HG02870 (cell line): ENCODE data around the gene IQCK.
"Not testable (repeated sequence)": the region's sequence is repeated elsewhere in the genome, so short reads cannot be mapped to it uniquely, and the experiment has no call there.

Experiments
- ATAC-seq: cut with Tn5 transposase; IDR thresholded peaks from one replicate; pipeline ENCODE4 v1.9.1; 2021; ENCODE audit warnings: mild to moderate bottlenecking, moderate library complexity; ENCODE audit not compliant: unreplicated experiment

The IQCK gene

GRCh38 chr16:19785081-19785480 is 67.0 kb downstream of the IQCK start:
- ATAC-seq: no peak

- no peak for ATAC-seq
Observed at GRCh38 chr16:19785512-19786130, 67.5 kb downstream of the IQCK start.

- not testable (repeated sequence) for ATAC-seq
Observed at GRCh38 chr16:19801369-19801768, 83.3 kb downstream of the IQCK start.

GRCh38 chr16:19801824-19802223 is 83.8 kb downstream of the IQCK start:
- not testable (repeated sequence) for ATAC-seq

- no peak for ATAC-seq
Observed at GRCh38 chr16:19802612-19803011, 84.5 kb downstream of the IQCK start.

- ATAC-seq: no peak
Observed at GRCh38 chr16:19804538-19805323, 86.7 kb downstream of the IQCK start.

GRCh38 chr16:19805459-19806162 is 87.5 kb downstream of the IQCK start:
- ATAC-seq: no peak

GRCh38 chr16:19808061-19808641 is 90.1 kb downstream of the IQCK start:
- no peak for ATAC-seq

GRCh38 chr16:19809121-19809635 is 91.1 kb downstream of the IQCK start:
- ATAC-seq: no peak

GRCh38 chr16:19809693-19810092 is 91.6 kb downstream of the IQCK start:
- ATAC-seq: no peak

GRCh38 chr16:19810817-19811731 is 93.0 kb downstream of the IQCK start:
- no peak for ATAC-seq

GRCh38 chr16:19812986-19813385 is 94.9 kb downstream of the IQCK start:
- ATAC-seq: no peak

- ATAC-seq: no peak
Observed at GRCh38 chr16:19815418-19815817, 97.3 kb downstream of the IQCK start.

GRCh38 chr16:19817122-19817521 is 99.1 kb downstream of the IQCK start:
- ATAC-seq: no peak

- ATAC-seq: no peak
Observed at GRCh38 chr16:19817875-19818274, 99.8 kb downstream of the IQCK start.

- no peak for ATAC-seq
Observed at GRCh38 chr16:19822533-19822932, 104.5 kb downstream of the IQCK start.

GRCh38 chr16:19823322-19823721 is 105.3 kb downstream of the IQCK start:
- no peak for ATAC-seq

- no peak for ATAC-seq
Observed at GRCh38 chr16:19824216-19824615, 106.1 kb downstream of the IQCK start.

GRCh38 chr16:19829844-19830692 is 112.0 kb downstream of the IQCK start:
- ATAC-seq: no peak
